Upper lobe of left lung (tissue), 6 donors: ENCODE data around the gene DXO. TPM values are rescaled to one million over a fixed set of nuclear protein-coding genes. Genes with fewer than 3 reads are reported as not detected.

Experiments used
- ATAC-seq, 2 donors: fragments of 200-7000 bp; cut with Tn5 transposase; one replicate each; pipeline ENCODE4 v1.9.1; 2022; ENCODE audit warnings: mild to moderate bottlenecking in 2 of 2, moderate library complexity in 2 of 2; ENCODE audit not compliant: low FRiP score in 2 of 2
- DNase-seq, 2 donors: peaks; one replicate each; pipeline ENCODE4 v3.0.0-alpha.2; 2019 to 2020
- H3K27ac ChIP-seq, 4 donors: fragments of 200-600 bp; sonication (generic); one replicate each; pipeline ENCODE4 v1.5.1; 2016 to 2019
- H3K27me3 ChIP-seq, 4 donors: fragments of 200-600 bp; sonication (generic); one replicate each; pipeline ENCODE4 v1.5.1; 2017 to 2019
- H3K36me3 ChIP-seq, 4 donors: fragments of 200-600 bp; sonication (generic); one replicate each; pipeline ENCODE4 v1.5.1; 2016 to 2019
- H3K4me1 ChIP-seq, 4 donors: fragments of 200-600 bp; sonication (generic); one replicate each; pipeline ENCODE4 v1.5.1; 2018 to 2019
- H3K4me3 ChIP-seq, 4 donors: fragments of 200-600 bp; sonication (generic); one replicate each; pipeline ENCODE4 v1.5.1; 2017 to 2019; ENCODE audit warnings: mild to moderate bottlenecking in 2 of 4, moderate library complexity in 1 of 4
- H3K9me3 ChIP-seq, 4 donors: fragments of 200-600 bp; sonication (generic); one replicate each; pipeline ENCODE4 v1.5.1; 2018 to 2019
- CTCF ChIP-seq, 6 experiments: fragments of 450-650 bp in 4 of 6; fragments of 200-600 bp in 2 of 6; sonication (generic) in 2 of 6; IDR thresholded peaks; one replicate each; pipeline ENCODE4 v1.5.1; 2016 to 2019; ENCODE audit warnings: antibody characterized with exemption in 6 of 6
- EP300 ChIP-seq, 4 donors: sonication (generic); formaldehyde crosslinking; IDR thresholded peaks; one replicate each; pipeline ENCODE4 v1.5.1; 2017; ENCODE audit warnings: antibody characterized with exemption in 4 of 4, control low read depth in 2 of 4
- POLR2A ChIP-seq, 4 donors: fragments of 450-650 bp; IDR thresholded peaks; one replicate each; pipeline ENCODE4 v1.5.1; 2016 to 2017; ENCODE audit warnings: antibody characterized with exemption in 4 of 4, mild to moderate bottlenecking in 2 of 4
- POLR2AphosphoS5 ChIP-seq, 2 donors: sonication (generic); formaldehyde crosslinking; IDR thresholded peaks; one replicate each; pipeline ENCODE4 v1.5.1; 2017; ENCODE audit warnings: antibody characterized with exemption in 2 of 2
- WGBS, 2 donors: methylation state at CpG; one replicate each; pipeline ENCODE4 v1.1.5; 2017 to 2018; 5-methylcytosine and 5-hydroxymethylcytosine counted together
- total RNA-seq, 6 donors: library from RNA; depleted of rRNA in 4 of 6; stranded (reverse); fragments of >200 nt in 4 of 6; gene quantifications; one replicate each; pipeline versions ENCODE4 v1.1.0 to v1.2.1, GENCODE V29; 2016 to 2021
- donor health status: DM: no; HTN: no; CAD: no; lungs with moderate emphysema.
- donor health status: DM: no; HTN: yes; CAD: no; lungs with severe emphysema.

Gene DXO
- total RNA-seq, 6 donors from 2014 or later: 14.1 to 40.9 (median 19.3) TPM

- Histone ChIP-seq H3K4me1 (peaks cover 17 to 28% (median 21%) of the 10 kb centered on the region in 4 donors), H3K9me3 (no peaks in the 10 kb centered on the region), H3K36me3 (peaks cover 0 to 29% (median 10%) of the 10 kb centered on the region in 4 donors), H3K4me3 (peak overlapping the region in 2 of 4 donors; percentile 26 to 39), H3K27me3 (no peaks in the 10 kb centered on the region), H3K27ac (peak overlapping the region; percentile 76 to 90 (median 86))
- WGBS, 2 donors: 80 to 85% methylated on average over 9 of the region's 9 CpGs
- no peak for TF ChIP-seq POLR2A (IDR thresholded peaks at IDR 0.05)
- TF ChIP-seq POLR2AphosphoS5 (IDR thresholded peaks at IDR 0.05): no peak
- no peak for TF ChIP-seq CTCF (IDR thresholded peaks at IDR 0.05)
- no peak for TF ChIP-seq EP300 (IDR thresholded peaks at IDR 0.05)
- DNase-seq (no peak), ATAC-seq (no peak)
Measured at GRCh38 chr6:31945154-31945506, 26.8 kb downstream of the DXO start.

- Histone ChIP-seq H3K9me3 (no peaks in the 10 kb centered on the region), H3K4me1 (peaks cover 17 to 26% (median 21%) of the 10 kb centered on the region in 4 donors), H3K27me3 (no peaks in the 10 kb centered on the region), H3K4me3 (no peak overlapping the region), H3K27ac (no peak overlapping the region), H3K36me3 (peaks cover 0 to 37% (median 8%) of the 10 kb centered on the region in 4 donors)
- WGBS, 2 donors: 80 to 92% methylated on average over 2 to 3 of the region's 3 CpGs
- TF ChIP-seq POLR2A (IDR thresholded peaks at IDR 0.05): no peak
- no peak for TF ChIP-seq POLR2AphosphoS5 (IDR thresholded peaks at IDR 0.05)
- no peak for TF ChIP-seq EP300 (IDR thresholded peaks at IDR 0.05)
- no peak for TF ChIP-seq CTCF (IDR thresholded peaks at IDR 0.05)
- no peak for ATAC-seq
- no peak for DNase-seq
Measured at GRCh38 chr6:31943742-31944141, 28.2 kb downstream of the DXO start.

- no peak overlapping the region for H3K4me3 ChIP-seq
- DNase-seq: no peak
- no peak overlapping the region for H3K27ac ChIP-seq
- no peaks in the 10 kb centered on the region for H3K27me3 ChIP-seq
- WGBS, 2 donors: 6 to 23% methylated on average over 3 to 6 of the region's 6 CpGs
- no peaks in the 10 kb centered on the region for H3K9me3 ChIP-seq
- ATAC-seq: no peak
- no peak for TF ChIP-seq POLR2AphosphoS5 (IDR thresholded peaks at IDR 0.05)
- TF ChIP-seq CTCF (IDR thresholded peaks at IDR 0.05): no peak
- no peak for TF ChIP-seq POLR2A (IDR thresholded peaks at IDR 0.05)
- TF ChIP-seq EP300 (IDR thresholded peaks at IDR 0.05): no peak
- H3K4me1 ChIP-seq: peaks cover 4 to 8% (median 8%) of the 10 kb centered on the region in 4 donors
- peaks cover 0 to 33% (median 6%) of the 10 kb centered on the region in 4 donors for H3K36me3 ChIP-seq
Measured at GRCh38 chr6:31940256-31940664, 31.7 kb downstream of the DXO start.

- ATAC-seq (no peak), DNase-seq (no peak)
- 86 to 89% methylated on average over 9 of the region's 9 CpGs for WGBS, 2 donors
Measured at GRCh38 chr6:31935823-31936222, 36.1 kb downstream of the DXO start.

More at GRCh38 chr6:31935823-31936222, 36.1 kb downstream of the DXO start:
- Histone ChIP-seq H3K36me3 (peaks cover 0 to 16% (median 0%) of the 10 kb centered on the region in 4 donors), H3K9me3 (no peaks in the 10 kb centered on the region), H3K27me3 (no peaks in the 10 kb centered on the region), H3K27ac (no peak overlapping the region), H3K4me1 (peaks cover 0 to under 1% (median 0%) of the 10 kb centered on the region in 4 donors), H3K4me3 (no peak overlapping the region)
- no peak for TF ChIP-seq POLR2A (IDR thresholded peaks at IDR 0.05)
- TF ChIP-seq CTCF (IDR thresholded peaks at IDR 0.05): no peak
- no peak for TF ChIP-seq EP300 (IDR thresholded peaks at IDR 0.05)
- no peak for TF ChIP-seq POLR2AphosphoS5 (IDR thresholded peaks at IDR 0.05)
